Ovary (tissue), 9 donors: ENCODE data around the gene MBD6. TPM values are rescaled to one million over a fixed set of nuclear protein-coding genes. Genes with fewer than 3 reads are reported as not detected.
A peak's percentile ranks its signal among the peaks of the same experiment; 100 is the strongest.

ENCODE experiments used
- DNase-seq, 5 donors: peaks; one replicate each; pipeline ENCODE4 v3.0.0-alpha.2; 2019 to 2020
- H3K27ac ChIP-seq, 2 donors: fragments of 200-600 bp; one replicate each; pipeline versions ENCODE4 v1.5.1 to v1.8.0; 2019 to 2022
- H3K27me3 ChIP-seq: fragments of 200-600 bp; one replicate; pipeline ENCODE4 v1.8.0; 2022
- H3K36me3 ChIP-seq: fragments of 200-600 bp; sonication (generic); one replicate; pipeline ENCODE4 v1.5.1; 2019
- H3K4me1 ChIP-seq: one replicate; pipeline ENCODE4 v1.8.1; 2013; ENCODE audit warnings: mild to moderate bottlenecking, moderate library complexity; ENCODE audit not compliant: insufficient read depth
- H3K4me3 ChIP-seq: fragments of 200-600 bp; sonication (generic); one replicate; pipeline ENCODE4 v1.5.1; 2017
- H3K9me3 ChIP-seq, 2 donors: fragments of 200-600 bp in 1 of 2; sonication (generic) in 1 of 2; one replicate each; pipeline versions ENCODE4 v1.5.1 to v1.8.1; 2013 to 2019; ENCODE audit warnings: mild to moderate bottlenecking in 1 of 2, moderate library complexity in 1 of 2
- CTCF ChIP-seq, 3 donors: fragments of 450-650 bp in 2 of 3; fragments of 200-600 bp in 1 of 3; IDR thresholded peaks; one replicate each; pipeline versions ENCODE4 v1.5.1 to v1.8.0; 2016 to 2022; ENCODE audit warnings: antibody characterized with exemption in 3 of 3, mild to moderate bottlenecking in 1 of 3
- EP300 ChIP-seq: sonication (generic); formaldehyde crosslinking; IDR thresholded peaks from one replicate; pipeline ENCODE4 v1.6.1; 2017; ENCODE audit warnings: antibody characterized with exemption
- POLR2A ChIP-seq: fragments of 450-650 bp; IDR thresholded peaks from one replicate; pipeline ENCODE4 v1.6.1; 2017; ENCODE audit warnings: antibody characterized with exemption, mild to moderate bottlenecking, moderate library complexity
- WGBS, 3 donors: extraction: QIAGEN DNeasy Blood & Tissue Kit in 1 of 3; methylation state at CpG; one replicate each; pipeline versions ENCODE4 v1.1.5 to v1.1.7; 2013 to 2017; 5-methylcytosine and 5-hydroxymethylcytosine counted together
- intact Hi-C, 4 donors: fragments of 100-400 bp; cut with DNase I; formaldehyde crosslinking; loops; one replicate each; pipeline versions ENCODE4 v1.11.0 to v1.15.1; 2022 to 2023
- polyA plus RNA-seq, 2 donors: library from polyadenylated mRNA; stranded (reverse); fragments of 200-250 nt in 1 of 2; fragments of 350-450 nt in 1 of 2; fragmentation: Illumina TruSeq in 1 of 2; extraction: RNeasy Lipid Tissue Mini Kit (QIAGEN cat#74804) in 1 of 2; gene quantifications; one replicate each; pipeline ENCODE4 v1.2.3, GENCODE V29; 2013 to 2014
- total RNA-seq, 7 donors: library from RNA; depleted of rRNA in 2 of 7; stranded (reverse); fragments of >200 nt in 2 of 7; fragmentation: NEBNext Ultra II Directional in 3 of 7; extraction: Animal tissue kit (Norgen Biotek cat#: 25700) in 3 of 7; gene quantifications; one replicate each; pipeline versions ENCODE4 v1.1.0 to v1.2.4, GENCODE V29; 2016 to 2023
- donor health status: DM: no; HTN: no; CAD: no; lungs with moderate emphysema.
- donor health status: DM: no; HTN: no; CAD: no.
- donor health status: Bipolar disorder and iron deficiency.
- donor health status: DM: yes; HTN: yes; CAD: no.
- donor health status: DM: no; HTN: no; CAD: no.
- donor health status: DM: yes; HTN: yes; CAD: no.

MBD6 gene
- total and polyA plus RNA-seq, 9 donors: 18.1 to 122 (median 73.8) TPM

GRCh38 chr12:57523706-57524614, 1.3 kb downstream of the MBD6 start:
- Histone ChIP-seq H3K9me3 (no peaks in the 10 kb centered on the region), H3K4me1 (peaks cover 14% of the 10 kb centered on the region), H3K36me3 (no peaks in the 10 kb centered on the region), H3K4me3 (peak overlapping the region; percentile 72), H3K27ac (peak overlapping the region; percentile 96 to 98), H3K27me3 (no peaks in the 10 kb centered on the region)
- TF ChIP-seq EP300 (no peak), POLR2A (no peak), CTCF (IDR thresholded peaks at IDR 0.05) (no peak)
- intact Hi-C loops: loop anchor here in 1 of 4 donors (5.0 kb wide), 1 partner anchor 88 kb away; the partner anchor contains the start of gene ARHGEF25
- WGBS, 3 donors: 56 to 61% (median 57%) methylated on average over 14 of the region's 14 CpGs
- DNase-seq: peak in 2 of 5 donors; percentile 35 to 36

- intact Hi-C loops: loop anchor here in 1 of 4 donors (5.0 kb wide), 1 partner anchor 87 kb away; the partner anchor contains the start of gene ARHGEF25
- Histone ChIP-seq H3K36me3 (no peaks in the 10 kb centered on the region), H3K9me3 (no peaks in the 10 kb centered on the region), H3K4me3 (no peak overlapping the region), H3K27ac (peak overlapping the region in 1 of 2 donors; percentile 10), H3K4me1 (peaks cover 14% of the 10 kb centered on the region), H3K27me3 (no peaks in the 10 kb centered on the region)
- peak in 3 of 5 donors; percentile 51 to 64 (median 57) for DNase-seq
- 49 to 55% (median 50%) methylated on average over 11 of the region's 11 CpGs for WGBS, 3 donors
- TF ChIP-seq CTCF (IDR thresholded peaks at IDR 0.05) (no peak), POLR2A (no peak), EP300 (no peak)
Observed at GRCh38 chr12:57524814-57525614, 2.4 kb downstream of the MBD6 start.

- no peak overlapping the region for H3K27ac ChIP-seq
- WGBS, 3 donors: 79 to 80% (median 79%) methylated on average over 16 of the region's 16 CpGs
- H3K4me3 ChIP-seq: no peak overlapping the region
- peak in 2 of 5 donors; percentile 31 to 37 for DNase-seq
- TF ChIP-seq CTCF (IDR thresholded peaks at IDR 0.05) (no peak), POLR2A (no peak), EP300 (no peak)
- intact Hi-C loops: no loop called here
- H3K27me3 ChIP-seq: no peaks in the 10 kb centered on the region
- H3K36me3 ChIP-seq: no peaks in the 10 kb centered on the region
- no peaks in the 10 kb centered on the region for H3K9me3 ChIP-seq
- H3K4me1 ChIP-seq: peaks cover 14% of the 10 kb centered on the region
Observed at GRCh38 chr12:57525615-57526383, 3.2 kb downstream of the MBD6 start.
